Left colon (tissue), 2 donors: Measurements from ENCODE around the gene RFXAP. TPM values are rescaled to one million over a fixed set of nuclear protein-coding genes. Genes with fewer than 3 reads are reported as not detected.

Source experiments
- ATAC-seq: fragments of 200-7000 bp; cut with Tn5 transposase; one replicate; pipeline ENCODE4 v1.9.1; 2020; ENCODE audit warnings: mild to moderate bottlenecking, moderate library complexity
- DNase-seq, 2 donors: peaks; one replicate each; pipeline ENCODE4 v3.0.0-alpha.2; 2020
- intact Hi-C, 2 donors: fragments of 100-400 bp; cut with DNase I in 1 of 2; cut with micrococcal nuclease in 1 of 2; formaldehyde crosslinking; loops; one replicate each; pipeline versions ENCODE4 v1.11.2 to v1.14.0; 2022; cut with DNase I, micrococcal nuclease
- total RNA-seq, 2 donors: library from RNA; stranded (reverse); fragmentation: NEBNext Ultra II Directional; extraction: Animal tissue kit (Norgen Biotek cat#: 25700); gene quantifications; one replicate each; pipeline ENCODE4 v1.2.1, GENCODE V29; 2021
- donor health status: DM: no; HTN: no; CAD: no.
- donor health status: DM: yes; HTN: yes; CAD: no.

The RFXAP gene
- total RNA-seq, 2 donors from 2014 or later: 2.9 to 3.4 TPM

DNA sequence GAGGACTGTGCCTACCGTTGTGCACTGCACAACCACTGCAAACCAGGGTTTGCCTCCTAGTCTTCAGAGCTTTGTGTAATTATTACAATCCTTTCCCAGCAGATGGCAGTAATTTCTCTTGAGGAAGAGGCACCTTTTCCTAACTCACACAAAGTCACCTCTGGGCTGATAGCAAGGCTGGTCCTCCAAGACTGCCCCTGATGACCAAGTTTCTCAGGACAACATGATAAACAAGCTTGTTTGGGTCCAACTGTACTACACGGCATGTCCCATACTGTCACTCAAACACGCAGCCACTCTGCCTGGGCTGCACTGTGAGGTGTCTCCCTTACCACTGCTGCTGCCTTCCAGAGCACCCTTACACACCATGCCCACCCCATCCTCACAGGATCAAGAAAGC is 39.3 kb downstream of the RFXAP start:
- ATAC-seq: peak; percentile 91
- no peak for DNase-seq
- intact Hi-C loops: loop anchor here in 1 of 2 donors (5.0 kb wide), 1 partner anchor 124 kb away; no protein-coding TSS in a partner anchor

DNA sequence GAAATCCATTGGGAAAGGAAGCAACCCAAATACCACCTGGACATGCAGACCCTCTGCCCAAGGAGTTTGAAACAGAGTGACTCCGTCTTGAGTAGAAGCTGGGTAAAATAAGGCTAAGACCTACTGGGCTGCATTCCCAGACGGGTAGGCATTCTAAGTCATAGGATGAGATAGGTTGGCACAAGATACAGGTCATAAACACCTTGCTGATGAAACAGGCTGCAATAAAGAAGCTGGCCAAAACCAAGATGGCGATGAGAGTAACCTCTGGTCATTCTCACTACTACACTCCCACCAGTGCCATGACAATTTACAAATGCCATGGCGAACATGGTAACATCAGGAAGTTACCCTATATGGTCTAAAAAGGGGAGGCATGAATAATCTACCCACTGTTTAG is 40.2 kb downstream of the RFXAP start:
- ATAC-seq: no peak
- intact Hi-C loops: loop anchor here in 1 of 2 donors (5.0 kb wide), 1 partner anchor 123 kb away; no protein-coding TSS in a partner anchor
- DNase-seq: no peak

DNA sequence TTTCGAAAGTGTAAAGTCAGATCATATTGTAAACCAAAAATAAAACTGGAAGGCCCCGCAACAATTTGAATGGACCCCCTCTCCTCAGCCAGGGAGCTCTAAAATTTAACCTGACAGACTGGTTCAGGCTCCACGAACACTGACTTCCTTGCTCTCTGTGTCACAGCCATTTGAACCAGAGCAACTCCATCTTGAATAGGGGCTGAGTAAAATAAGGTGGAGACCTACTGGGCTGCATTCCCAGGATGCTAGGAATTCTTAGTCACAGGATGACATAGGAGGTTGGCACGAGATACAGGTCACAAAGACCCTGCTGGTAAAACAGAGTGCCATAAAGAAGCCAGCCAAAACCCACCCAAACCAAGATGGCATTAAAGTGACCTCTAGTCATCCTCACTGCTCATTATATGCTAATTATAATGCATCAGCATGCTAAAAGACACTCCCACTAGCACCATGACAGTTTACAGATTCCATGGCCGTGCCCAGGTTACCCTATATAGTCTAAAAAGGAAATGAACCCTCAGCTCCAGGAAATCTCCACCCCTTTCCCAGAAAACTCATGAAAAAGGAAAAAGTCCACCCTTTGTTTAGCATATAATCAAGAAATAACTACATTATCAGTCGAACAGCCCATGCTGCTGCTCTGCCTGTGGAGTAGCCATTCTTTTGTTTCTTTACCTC is 43.1 kb downstream of the RFXAP start:
- ATAC-seq (no peak), DNase-seq (no peak)
- intact Hi-C loops: no loop called here

DNA sequence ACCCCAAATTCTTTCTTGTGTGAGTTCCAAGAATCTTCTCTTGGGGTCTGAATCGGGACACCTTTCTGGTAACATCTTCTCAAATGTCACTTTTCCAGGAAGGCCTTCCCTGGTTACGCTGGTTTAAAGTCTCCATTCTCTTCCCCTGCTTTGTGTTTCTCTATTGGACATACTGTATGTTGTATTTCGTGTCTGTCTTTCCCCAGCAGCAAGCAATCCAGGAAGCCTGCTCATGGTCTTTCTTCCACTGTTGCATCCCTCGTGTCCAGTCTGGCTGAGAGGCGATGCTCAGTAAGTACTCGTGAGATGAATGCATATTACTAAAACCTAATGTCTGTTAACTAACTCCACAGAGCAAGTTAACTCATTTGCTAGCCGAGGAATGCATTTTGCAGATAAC is 43.7 kb downstream of the RFXAP start:
- DNase-seq: no peak
- intact Hi-C loops: no loop called here
- ATAC-seq: no peak

DNA sequence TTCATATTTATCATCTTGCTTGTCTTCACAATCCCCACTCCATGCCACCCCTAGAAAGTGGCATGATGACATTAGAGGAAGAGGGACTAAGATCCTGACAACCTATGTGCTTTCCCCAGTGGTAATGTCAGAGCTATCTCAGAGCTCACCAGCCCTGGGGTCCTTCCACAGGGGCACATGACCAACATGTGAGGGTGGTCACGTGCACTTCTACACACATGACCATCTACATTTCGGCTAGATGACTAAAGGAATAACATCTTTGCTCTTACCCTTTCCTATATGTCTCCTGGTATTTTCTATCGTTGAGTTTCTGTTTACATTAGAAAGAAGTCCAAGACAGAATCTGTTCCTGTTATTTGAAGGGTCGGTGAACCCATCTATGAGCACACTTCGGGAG is 46.2 kb downstream of the RFXAP start:
- intact Hi-C loops: no loop called here
- DNase-seq (no peak), ATAC-seq (no peak)

DNA sequence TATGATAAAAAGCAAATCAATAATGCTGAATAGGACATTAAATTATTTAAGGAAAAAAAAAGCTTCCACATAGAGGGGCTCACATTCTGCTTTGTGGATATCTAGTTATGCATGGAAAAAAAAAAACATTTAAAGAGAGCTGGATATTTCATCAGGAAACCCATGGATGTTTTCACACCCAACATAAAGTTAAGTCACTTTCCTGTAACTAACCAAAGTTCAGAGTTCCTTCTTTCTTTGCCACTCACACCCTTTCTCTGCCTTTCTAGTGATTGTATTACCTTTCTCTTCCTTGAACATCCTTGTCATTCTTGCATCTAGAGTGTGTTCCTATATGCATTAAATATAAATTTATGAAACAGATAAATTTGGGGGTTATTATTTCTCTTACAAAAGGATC is 47.2 kb downstream of the RFXAP start:
- intact Hi-C loops: no loop called here
- ATAC-seq (peak; percentile 66), DNase-seq (no peak)

DNA sequence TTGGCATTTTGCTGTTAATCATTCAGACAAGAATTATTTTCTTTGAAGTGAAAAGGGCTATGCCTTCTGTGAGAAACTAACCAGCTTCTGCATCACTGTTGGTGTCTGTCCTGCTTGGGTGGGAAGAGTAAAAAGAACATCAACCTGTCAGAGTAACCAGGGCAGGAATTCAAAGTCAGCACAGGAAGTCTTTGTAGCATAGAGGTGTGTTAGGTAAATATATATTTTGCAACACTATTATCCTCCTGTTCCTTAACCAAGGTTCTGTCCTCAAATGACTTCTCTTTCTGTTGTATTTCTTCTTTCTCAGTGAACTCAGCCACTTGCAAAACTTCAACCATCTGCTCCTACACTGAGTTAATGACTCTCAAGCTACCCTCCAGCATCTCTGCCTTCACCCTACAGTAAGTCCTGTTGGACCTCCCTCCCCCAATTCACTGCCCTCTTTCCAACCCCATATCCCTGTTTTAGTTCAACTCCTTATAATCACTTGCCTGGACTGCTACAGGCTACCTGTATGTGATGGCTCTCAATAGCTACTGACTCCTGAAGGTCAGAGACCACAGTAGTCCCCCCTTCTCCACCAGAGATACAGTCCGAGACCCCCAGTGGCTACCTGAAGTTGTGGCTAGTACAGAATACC is 51.1 kb downstream of the RFXAP start:
- ATAC-seq (peak; percentile 77), DNase-seq (no peak)
- intact Hi-C loops: no loop called here

DNA sequence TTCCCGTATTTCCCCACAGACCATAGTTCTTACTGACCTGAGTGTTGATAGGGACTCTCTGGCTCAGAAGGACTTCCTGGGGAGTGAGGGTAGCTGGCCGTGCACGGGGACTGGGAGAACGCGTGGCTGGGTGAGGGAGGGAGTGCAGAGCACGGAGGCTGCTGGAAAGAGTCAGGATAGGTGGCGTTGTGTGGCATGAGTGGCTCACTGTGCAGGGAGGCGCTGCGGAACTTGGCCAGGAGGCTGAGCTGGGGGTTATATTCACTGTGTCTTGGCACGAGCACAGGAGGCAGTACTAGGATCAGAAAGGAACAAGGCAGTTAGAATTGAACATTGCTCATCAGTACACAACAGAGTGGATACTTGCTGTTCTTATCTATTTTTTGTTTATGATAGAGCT is 53.6 kb downstream of the RFXAP start:
- DNase-seq: peak; percentile 36 to 47
- ATAC-seq: peak; percentile 80
- intact Hi-C loops: no loop called here

DNA sequence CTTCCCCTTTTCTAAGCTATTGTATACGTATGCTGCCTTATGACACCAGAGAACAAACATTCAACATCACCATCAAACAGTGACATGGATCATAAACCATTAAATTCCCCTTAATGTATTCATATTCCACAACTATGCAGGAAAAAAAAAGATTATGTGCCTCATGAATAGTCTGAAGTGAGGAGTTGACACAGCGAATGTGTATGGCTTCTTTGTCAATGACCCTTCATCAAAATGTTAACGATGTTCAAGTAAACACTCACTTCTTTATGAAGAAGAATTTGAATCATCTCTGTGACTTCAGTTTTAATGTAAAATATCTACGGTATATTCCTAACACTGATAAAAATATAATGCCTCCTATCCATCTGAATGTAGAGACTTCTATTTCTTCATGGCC is 56.4 kb downstream of the RFXAP start:
- peak; percentile 48 for ATAC-seq
- no peak for DNase-seq
- intact Hi-C loops: no loop called here

DNA sequence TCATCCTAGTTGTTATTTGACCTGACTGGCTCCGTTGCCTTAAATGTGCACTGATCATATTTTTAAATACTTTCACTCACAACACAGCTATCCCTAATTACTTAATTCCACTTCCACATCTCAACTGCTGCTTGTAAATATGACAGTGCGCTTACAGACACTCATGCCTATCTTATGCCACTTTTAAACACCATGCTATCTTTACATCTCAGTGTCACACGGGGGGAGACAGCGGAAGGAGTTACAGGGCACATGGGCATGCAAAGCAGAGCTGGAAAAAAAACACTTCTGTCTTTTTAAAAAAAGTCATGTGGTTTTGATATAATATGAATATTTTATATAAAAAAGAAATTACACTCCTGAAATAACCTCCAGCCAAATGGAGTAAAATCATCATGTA is 56.9 kb downstream of the RFXAP start:
- ATAC-seq (no peak), DNase-seq (no peak)
- intact Hi-C loops: no loop called here

Other genes starting within 250 kb of the RFXAP start
- not detected for gene SERTM1, start 145.2 kb upstream of the RFXAP start, total RNA-seq
- 10 to 100 TPM in 1 of 2 donors, 1 to 10 TPM in 1; 9.7 to 13.0 TPM for gene SMAD9, start 101.0 kb downstream of the RFXAP start, total RNA-seq
- gene ALG5, start 180.1 kb downstream of the RFXAP start, total RNA-seq: 10 to 100 TPM; 26.5 to 34.6 TPM
- gene EXOSC8, start 181.6 kb downstream of the RFXAP start, total RNA-seq: 10 to 100 TPM; 17.2 to 19.7 TPM
- gene SUPT20H, start 240.5 kb downstream of the RFXAP start, total RNA-seq: 10 to 100 TPM; 44.9 to 46.6 TPM